ENCODE data around the gene SYNDIG1. TPM values are rescaled to one million over a fixed set of nuclear protein-coding genes. Genes with fewer than 3 reads are reported as not detected.

Gene SYNDIG1
- total RNA-seq, 4 donors from 2014 or later: 0.20 to 1.3 (median 0.66) TPM; not detected in 1

- Histone ChIP-seq H3K4me3 (no peak overlapping the region), H3K27me3 (no peaks in the 10 kb centered on the region), H3K36me3 (no peaks in the 10 kb centered on the region), H3K27ac (no peak overlapping the region), H3K4me1 (no peaks in the 10 kb centered on the region), H3K9me3 (no peaks in the 10 kb centered on the region)
- in situ Hi-C loops (cut with MboI; ENCODE audit: low sequenced_read_pairs in 4 of 4) (no loop called here), intact Hi-C loops (cut with DNase I; ENCODE audit: low total_unique reads) (no loop called here)
- no peak for TF ChIP-seq POLR2A (IDR thresholded peaks at IDR 0.05)
- TF ChIP-seq, protein P1, sequence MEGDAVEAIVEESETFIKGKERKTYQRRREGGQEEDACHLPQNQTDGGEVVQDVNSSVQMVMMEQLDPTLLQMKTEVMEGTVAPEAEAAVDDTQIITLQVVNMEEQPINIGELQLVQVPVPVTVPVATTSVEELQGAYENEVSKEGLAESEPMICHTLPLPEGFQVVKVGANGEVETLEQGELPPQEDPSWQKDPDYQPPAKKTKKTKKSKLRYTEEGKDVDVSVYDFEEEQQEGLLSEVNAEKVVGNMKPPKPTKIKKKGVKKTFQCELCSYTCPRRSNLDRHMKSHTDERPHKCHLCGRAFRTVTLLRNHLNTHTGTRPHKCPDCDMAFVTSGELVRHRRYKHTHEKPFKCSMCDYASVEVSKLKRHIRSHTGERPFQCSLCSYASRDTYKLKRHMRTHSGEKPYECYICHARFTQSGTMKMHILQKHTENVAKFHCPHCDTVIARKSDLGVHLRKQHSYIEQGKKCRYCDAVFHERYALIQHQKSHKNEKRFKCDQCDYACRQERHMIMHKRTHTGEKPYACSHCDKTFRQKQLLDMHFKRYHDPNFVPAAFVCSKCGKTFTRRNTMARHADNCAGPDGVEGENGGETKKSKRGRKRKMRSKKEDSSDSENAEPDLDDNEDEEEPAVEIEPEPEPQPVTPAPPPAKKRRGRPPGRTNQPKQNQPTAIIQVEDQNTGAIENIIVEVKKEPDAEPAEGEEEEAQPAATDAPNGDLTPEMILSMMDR (IDR thresholded peaks at IDR 0.05 in 4 of 5, conservative IDR thresholded peaks at IDR 0.05 in 1 of 5): no peak
- DNase-seq: no peak
- no peak for ATAC-seq
Observed at GRCh38 chr20:24675651-24676352, 206.4 kb downstream of the SYNDIG1 start.

- no peak for TF ChIP-seq POLR2A (IDR thresholded peaks at IDR 0.05)
- TF ChIP-seq, protein P1 (IDR thresholded peaks at IDR 0.05 in 4 of 5, conservative IDR thresholded peaks at IDR 0.05 in 1 of 5): no peak
- Histone ChIP-seq H3K4me3 (no peak overlapping the region), H3K27me3 (no peaks in the 10 kb centered on the region), H3K9me3 (no peaks in the 10 kb centered on the region), H3K27ac (no peak overlapping the region), H3K4me1 (no peaks in the 10 kb centered on the region), H3K36me3 (no peaks in the 10 kb centered on the region)
- intact Hi-C loops (cut with DNase I; ENCODE audit: low total_unique reads) (no loop called here), in situ Hi-C loops (cut with MboI; ENCODE audit: low sequenced_read_pairs in 4 of 4) (no loop called here)
- no peak for ATAC-seq
- DNase-seq: no peak
Observed at GRCh38 chr20:24676353-24676977, 207.0 kb downstream of the SYNDIG1 start.

DNA sequence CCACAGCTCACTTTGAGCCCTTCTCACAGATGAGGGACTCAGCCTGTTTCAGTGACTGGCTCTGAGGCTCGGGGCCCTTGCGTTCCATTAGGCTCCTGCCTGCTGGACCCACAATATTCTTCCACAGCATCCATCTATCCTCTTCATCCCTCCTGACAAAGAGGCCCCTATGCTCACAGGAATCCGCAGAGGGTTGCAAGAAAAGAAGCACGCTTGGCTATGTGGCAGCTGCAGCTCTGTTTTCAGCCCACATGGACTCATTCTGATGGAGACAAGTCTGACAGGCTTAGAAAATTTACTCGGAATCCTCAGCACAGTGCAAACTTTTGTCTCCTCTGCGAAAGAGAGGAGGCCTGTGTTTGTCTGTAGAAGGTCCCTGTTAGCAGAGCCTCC is 207.5 kb downstream of the SYNDIG1 start:
- Histone ChIP-seq H3K36me3 (no peaks in the 10 kb centered on the region), H3K4me1 (no peaks in the 10 kb centered on the region), H3K27me3 (no peaks in the 10 kb centered on the region), H3K9me3 (no peaks in the 10 kb centered on the region), H3K4me3 (no peak overlapping the region), H3K27ac (no peak overlapping the region)
- ATAC-seq: no peak
- no peak for DNase-seq
- intact Hi-C loops (cut with DNase I; ENCODE audit: low total_unique reads): no loop called here
- in situ Hi-C loops (cut with MboI; ENCODE audit: low sequenced_read_pairs in 4 of 4): no loop called here
- no peak for TF ChIP-seq POLR2A (IDR thresholded peaks at IDR 0.05)
- TF ChIP-seq, protein P1 (IDR thresholded peaks at IDR 0.05 in 4 of 5, conservative IDR thresholded peaks at IDR 0.05 in 1 of 5): no peak

GRCh38 chr20:24677626-24678315 is 208.3 kb downstream of the SYNDIG1 start:
- H3K27me3 ChIP-seq: no peaks in the 10 kb centered on the region
- intact Hi-C loops (cut with DNase I; ENCODE audit: low total_unique reads): no loop called here
- in situ Hi-C loops (cut with MboI; ENCODE audit: low sequenced_read_pairs in 4 of 4): no loop called here
- no peaks in the 10 kb centered on the region for H3K9me3 ChIP-seq
- no peak for ATAC-seq
- no peak for DNase-seq
- H3K4me1 ChIP-seq: no peaks in the 10 kb centered on the region
- no peak overlapping the region for H3K27ac ChIP-seq
- TF ChIP-seq, protein P1 (IDR thresholded peaks at IDR 0.05 in 4 of 5, conservative IDR thresholded peaks at IDR 0.05 in 1 of 5): no peak
- TF ChIP-seq POLR2A (IDR thresholded peaks at IDR 0.05): no peak
- H3K4me3 ChIP-seq: no peak overlapping the region
- no peaks in the 10 kb centered on the region for H3K36me3 ChIP-seq

Measured in gastrocnemius medialis (tissue), 4 donors.